GM19328 (cell line): ENCODE measurements around the gene ZSCAN10.
A peak's percentile ranks its signal among the peaks of the same experiment; 100 is the strongest.
"Not testable (repeated sequence)": the region's sequence is repeated elsewhere in the genome, so short reads cannot be mapped to it uniquely, and the experiment has no call there.

Experiments used
- ATAC-seq: cut with Tn5 transposase; IDR thresholded peaks from one replicate; pipeline ENCODE4 v1.9.1; 2021; ENCODE audit warnings: mild to moderate bottlenecking, moderate library complexity; ENCODE audit not compliant: unreplicated experiment

The ZSCAN10 gene

DNA sequence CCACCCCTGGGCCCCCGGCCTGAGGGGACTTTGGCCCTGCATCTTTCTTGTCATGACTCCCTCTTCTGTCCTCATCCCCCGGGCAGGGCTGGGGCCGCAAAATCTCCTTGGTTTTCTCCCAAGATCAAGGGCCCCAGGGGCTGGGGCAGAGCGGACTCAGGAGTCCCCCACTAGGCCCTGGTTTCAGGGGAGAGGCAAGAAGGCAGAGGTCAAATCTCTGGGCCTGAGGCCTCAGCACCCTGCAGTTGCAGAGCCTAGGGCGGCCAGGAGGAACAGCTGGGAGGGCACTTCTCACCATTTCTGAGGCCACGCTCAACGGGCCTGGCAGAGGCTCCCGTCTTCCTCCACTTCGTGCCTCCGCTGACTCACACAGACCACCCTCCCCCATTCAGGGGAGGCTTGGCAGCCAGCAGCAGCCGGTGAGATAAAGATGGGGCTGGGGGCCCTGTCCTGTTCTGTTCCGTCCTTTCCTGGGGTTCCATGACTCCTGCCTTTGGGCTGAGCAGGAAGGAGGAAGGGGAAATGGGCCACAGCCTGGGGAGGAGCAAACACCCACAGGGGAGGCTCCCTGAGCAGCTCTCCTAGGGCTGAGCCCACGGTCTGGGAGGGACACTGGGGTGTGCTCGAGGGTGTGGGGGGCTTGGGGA lies 12.4 kb downstream of the ZSCAN10 start:
- no peak for ATAC-seq

DNA sequence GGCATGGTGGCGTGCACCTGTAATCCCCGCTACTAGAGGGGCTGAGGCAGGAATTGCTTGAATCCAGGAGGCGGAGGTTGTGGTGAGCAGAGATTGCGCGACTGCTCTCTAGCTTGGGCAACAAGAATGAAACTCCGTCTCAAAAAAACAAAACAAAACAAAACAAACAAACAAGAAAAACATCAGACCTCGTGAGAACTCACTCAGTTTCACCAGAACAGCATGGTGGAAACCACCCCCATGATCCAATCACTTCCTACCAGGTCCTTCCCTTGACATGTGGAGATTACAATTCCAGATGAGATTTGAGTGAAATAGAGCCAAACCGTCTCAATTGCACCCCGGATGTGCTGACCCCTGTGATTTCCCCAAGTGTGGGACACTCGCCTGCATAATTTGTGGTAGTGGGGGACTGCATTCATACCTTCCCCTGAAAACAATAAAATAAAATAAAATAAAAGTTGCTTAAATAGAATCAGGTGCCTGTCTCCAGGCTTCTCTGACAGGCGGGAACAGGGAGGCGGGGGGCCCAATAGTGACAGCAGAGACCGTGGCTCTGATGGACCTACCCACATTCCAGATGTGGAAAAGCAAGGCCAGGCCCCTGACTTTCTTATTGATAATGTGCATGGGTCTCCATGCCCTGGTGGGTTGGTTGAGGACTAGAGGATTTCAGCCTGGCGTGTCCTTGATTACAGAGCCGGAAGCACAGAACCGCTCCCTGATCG lies 13.1 kb downstream of the ZSCAN10 start:
- no peak for ATAC-seq

DNA sequence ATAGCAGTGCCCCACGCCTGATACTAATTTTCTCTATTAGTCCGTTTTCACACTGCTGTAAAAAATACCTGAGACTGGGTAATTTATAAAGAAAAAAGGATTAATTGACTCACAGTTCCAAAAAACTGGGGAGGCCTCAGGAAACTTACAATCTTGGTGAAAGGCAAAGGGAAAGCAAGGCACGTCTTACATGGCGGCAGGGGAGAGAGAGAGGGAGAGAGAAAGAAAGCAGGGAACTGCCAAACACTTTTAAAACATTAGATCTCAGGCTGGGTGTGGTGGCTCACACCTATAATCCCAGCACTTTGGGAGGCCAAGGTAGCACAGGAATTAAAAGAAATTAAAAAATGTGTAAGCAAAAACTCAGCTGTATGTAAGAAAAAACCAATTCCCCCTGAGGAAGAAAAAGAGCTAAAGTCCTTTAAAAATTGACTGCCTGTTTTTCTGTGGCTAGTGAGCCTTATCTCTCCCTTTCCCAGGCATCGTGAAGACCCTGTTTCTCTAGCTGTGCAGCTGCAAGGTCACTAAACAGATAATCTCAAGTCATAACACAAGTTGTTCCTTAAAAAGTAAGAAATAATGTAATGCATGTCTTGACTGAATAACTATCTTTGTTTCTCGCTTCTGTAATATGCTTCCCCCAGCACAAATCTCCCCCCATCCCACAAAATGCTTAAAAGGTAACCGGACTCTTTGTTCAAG lies 14.0 kb downstream of the ZSCAN10 start:
- ATAC-seq, result no peak

DNA sequence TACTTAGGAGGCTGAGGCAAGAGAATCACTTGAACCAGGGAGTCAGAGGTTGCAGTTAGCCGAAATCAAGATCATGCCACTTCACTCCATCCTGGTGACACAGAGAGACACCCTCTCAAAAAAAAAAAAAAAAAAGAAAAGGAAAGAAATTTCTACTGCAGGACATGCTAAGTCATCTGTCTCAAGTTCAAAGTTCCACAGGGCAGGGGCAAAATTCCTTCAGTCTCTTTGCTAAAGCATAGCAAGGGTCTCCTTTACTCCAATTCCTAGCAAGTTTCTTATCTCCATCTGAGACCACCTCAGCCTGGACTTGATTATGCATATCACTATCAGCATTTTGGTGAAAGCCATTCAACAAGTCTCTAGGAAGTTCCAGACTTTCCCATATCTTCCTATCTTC lies 14.6 kb downstream of the ZSCAN10 start:
- ATAC-seq, result no peak

DNA sequence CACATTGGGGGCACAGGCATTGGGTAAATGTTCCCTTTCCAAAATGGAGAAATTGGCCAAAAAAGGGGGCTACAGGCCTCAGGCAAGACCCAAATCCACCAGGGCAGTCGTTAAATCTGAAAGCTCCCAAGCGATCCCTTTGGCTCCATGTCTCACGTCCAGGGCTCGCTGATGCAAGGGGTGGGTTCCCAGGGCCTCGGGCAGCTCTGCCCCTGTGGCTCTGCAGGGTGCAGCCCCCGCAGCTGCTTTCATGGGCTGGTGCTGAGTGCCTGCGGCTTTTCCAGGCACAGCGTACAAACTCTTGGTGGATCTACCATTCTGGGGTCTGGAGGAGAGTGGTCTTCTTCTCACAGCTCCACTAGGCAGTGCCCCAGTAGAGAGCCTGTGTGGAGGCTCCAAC lies 15.7 kb downstream of the ZSCAN10 start:
- ATAC-seq, result not testable (repeated sequence)

DNA sequence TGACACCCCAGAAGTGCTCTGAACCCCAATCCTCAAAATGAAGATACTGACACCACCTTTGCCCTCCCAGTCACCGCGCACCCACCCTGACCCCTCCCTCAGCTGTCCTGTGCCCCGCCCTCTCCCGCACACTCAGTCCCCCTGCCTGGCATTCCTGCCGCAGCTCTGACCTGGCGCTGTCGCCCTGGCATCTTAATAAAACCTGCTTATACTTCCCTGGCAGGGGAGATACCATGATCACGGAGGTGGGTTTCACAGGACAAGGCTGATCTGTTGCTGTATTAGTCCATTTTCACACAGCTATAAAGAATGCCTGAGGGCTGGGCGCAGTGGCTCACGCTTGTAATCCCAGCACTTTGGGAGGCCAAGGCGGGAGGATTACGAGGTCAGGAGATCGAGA lies 17.1 kb downstream of the ZSCAN10 start:
- not testable (repeated sequence) for ATAC-seq

DNA sequence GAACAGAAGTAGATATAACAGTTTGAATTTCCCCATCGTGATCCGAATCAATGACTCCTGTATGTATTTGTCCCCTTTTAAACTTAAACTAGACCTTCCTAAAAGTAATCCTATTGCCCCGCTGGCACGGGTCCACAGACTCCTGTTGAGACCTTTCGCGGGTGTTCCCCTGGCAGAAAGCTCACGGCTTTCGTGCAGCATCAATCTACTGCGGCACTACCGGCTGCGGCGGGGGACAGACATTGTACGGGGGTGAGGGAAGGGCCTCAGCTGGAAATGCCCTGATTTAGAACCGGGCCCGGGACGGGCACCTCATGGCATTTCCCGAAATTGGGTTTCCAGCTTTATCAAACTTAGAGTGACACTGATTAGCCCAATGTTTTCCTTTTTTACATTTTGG lies 19.1 kb downstream of the ZSCAN10 start:
- ATAC-seq, result no peak

DNA sequence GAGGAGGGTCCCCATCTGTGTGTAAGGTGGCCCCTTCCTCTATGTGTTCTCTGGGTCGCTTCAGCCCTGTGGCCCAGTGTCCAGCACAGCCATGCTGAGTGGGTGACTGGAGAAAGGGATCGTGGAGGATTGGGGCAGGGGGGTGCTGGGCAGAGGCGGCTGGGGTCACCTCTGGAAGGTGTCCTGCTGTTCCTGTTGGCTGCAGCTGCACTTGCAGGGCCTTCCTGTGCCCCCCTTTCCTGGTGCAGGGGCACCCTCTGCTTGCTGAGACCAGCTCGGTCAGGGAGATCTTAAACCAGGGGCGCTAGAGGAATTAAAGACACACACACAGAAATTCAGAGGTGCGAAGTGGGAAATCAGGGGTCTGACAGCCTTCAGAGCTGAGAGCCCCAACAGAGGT lies 22.5 kb downstream of the ZSCAN10 start:
- no peak for ATAC-seq

DNA sequence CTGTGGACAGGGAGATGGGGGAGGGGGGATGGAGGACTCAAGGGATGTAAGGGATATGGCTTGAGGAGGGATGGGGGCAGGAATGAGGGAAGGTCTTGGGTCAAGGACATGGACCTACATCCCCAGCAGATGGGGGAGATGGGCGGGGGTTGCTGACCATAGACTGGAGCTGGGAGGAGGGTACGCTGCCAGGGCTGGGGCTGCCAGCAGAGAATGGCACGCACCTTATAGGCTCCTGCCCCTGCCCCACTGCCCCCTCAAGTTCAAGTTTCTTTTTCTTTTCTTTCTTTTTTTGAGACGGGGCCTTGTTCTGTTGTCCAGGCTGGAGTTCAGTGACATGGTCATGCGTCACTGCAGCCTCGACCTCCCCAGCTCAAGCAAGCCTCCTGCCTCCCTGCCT lies 23.1 kb downstream of the ZSCAN10 start:
- ATAC-seq, result not testable (repeated sequence)

DNA sequence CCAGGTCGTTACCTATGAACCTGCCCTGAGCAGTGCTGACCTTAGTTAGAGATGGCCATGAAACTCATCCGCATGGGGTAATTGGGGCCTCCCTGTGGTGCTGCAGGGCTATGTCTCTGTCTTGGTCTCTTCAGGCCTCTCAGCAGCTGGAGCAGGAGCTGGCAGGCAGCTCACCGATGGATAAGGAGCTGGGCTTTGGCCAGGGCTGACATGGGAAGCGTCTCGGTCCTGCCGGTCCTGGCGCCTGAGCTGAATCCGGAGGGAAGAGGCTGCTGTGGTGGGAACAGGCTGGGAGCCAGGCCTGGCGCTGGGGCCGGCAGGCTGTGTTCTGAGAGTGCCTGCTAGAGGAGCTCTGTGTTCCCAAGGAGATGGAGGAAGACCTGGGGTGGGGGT lies 23.6 kb downstream of the ZSCAN10 start:
- no peak for ATAC-seq

DNA sequence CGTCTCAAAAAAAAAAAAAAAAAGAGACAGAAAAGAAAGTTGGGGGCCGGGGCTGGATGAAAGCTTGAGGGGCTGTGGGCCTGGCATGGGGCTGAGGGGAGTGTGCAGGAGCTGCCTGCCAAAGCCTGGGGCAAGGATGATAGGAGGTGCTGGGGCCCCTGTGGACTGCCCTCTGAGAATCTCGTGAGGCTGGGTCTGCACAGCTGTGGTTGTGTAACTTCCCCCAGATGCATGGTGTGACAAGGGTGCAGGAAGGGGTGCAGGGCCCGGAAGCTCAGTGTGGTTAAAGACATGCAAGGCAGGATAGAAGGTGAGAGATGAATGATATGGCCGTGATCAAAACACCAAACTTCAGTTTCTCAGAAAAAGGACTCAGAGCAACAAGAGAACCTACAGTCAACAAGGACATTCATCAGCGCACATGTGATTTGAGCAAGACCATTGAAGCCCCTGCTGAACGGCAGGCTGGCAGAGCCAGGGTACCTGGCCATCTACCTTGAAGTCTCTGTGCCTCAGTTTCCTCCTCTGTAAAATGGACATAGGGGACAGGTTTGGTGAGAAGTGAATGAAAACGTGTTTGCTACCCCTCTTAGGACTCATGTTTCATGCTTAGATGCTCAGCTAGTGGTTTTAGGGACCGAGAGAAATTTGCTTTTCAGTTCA lies 24.1 kb downstream of the ZSCAN10 start:
- ATAC-seq, result peak; percentile 77

DNA sequence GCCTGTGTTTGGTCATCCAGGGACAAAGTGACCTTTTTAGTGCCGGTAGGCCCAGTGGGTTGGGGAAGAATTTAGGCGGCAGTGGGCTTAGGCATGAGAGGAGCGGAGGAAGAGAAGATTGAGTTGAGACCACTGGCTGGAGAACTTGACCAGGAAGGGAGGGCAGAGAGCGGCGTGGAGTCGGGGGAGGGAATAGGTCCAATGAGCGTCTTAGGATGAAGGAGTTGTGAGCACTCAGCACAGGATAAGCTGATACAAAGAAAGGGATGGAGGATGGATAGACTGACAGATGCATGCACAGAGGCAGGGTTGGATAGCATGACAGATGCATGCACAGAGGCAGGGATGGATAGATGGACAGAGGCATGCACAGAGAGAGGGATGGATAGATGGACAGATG lies 25.6 kb downstream of the ZSCAN10 start:
- no peak for ATAC-seq

DNA sequence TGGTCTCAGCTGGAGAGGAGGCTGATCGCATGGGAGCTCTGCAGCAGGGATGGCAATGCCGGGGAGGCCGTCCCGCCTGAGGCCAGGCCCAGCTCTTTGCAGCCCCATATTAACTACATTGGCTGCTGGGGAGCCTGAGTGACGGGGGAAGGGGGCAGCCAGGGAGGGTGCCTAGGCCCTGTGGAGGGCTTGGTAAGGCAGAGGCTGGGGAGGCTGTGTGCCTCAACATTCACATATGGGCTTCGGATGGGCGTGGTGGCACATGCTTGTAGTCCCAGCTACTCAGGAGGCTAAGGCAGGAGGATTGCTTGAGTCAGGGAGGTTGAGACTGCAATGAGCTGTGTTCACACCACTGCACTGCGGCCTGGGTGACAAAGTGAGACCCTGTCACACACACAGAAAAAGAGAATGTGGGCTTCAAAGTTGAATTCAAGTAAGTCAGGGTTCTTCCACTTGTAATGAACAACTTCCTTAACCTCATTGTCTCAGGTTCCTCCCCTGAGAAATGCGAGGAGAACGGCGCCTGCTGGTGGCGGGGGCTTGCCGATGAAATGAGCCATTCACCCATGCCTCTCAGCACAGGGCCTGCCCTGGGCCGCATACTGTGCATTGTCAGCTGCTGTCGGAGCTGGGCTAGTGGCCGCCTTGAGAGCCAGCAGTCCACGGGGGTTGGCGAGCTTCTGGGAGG lies 26.4 kb downstream of the ZSCAN10 start:
- ATAC-seq, result not testable (repeated sequence)

DNA sequence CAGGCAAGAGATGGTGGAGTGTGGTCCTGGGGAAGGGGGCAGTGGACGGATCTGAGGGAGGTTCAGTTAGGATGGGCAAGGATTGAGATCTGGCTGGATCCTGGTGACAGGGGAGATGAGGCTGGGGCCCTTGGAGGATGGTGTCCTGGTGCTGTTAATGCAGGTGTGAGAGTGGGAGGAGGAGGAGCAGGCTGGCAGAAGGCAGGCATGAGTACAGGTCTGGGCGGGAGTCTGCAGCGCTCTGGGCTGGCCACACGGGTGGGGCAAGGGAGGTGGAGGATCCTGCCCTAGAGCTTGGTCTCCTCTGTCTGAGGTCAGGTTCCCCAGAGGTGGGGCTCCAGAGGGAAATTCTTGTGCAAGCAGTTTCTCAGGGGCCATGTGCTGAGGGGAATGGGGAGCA lies 26.9 kb downstream of the ZSCAN10 start:
- ATAC-seq, result not testable (repeated sequence)

DNA sequence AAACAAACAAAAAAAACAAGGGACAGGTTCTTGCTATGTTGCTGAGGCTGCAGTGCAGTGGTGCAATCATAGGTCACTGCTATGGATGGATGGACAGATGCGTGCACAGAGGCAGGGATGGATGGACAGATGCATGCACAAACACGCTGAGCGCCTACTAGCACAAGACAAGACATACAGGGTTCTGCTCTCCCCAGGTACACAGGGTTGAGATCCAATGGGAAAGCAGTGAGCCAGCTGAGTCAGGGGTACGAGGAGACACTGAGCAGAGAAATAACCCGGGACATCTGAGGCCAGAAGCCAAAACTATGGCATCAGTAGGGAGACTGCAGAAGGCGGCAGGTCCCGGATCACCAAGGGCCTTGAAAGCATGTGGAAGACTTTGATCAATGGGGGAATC lies 27.4 kb downstream of the ZSCAN10 start:
- ATAC-seq, result no peak

DNA sequence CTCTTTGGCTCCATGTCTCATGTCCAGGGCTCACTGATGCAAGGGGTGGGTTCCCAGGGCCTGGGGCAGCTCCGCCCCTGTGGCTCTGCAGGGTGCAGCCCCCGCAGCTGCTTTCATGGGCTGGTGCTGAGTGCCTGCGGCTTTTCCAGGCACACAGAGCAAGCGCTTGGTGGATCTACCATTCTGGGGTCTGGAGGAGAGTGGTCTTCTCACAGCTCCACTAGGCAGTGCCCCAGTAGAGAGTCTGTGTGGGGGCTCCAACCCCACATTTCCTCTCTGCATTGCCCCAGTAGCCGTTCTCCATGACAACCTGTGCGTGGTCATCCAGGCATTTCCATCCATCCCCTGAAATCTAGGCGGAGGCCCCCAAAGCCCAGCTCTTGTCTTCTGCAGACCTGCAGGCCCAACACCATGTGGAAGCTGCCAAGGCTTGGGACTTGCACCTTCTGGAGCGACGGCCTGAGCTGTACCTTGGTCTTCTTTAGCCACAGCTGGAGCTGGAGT lies 28.4 kb downstream of the ZSCAN10 start:
- no peak for ATAC-seq

DNA sequence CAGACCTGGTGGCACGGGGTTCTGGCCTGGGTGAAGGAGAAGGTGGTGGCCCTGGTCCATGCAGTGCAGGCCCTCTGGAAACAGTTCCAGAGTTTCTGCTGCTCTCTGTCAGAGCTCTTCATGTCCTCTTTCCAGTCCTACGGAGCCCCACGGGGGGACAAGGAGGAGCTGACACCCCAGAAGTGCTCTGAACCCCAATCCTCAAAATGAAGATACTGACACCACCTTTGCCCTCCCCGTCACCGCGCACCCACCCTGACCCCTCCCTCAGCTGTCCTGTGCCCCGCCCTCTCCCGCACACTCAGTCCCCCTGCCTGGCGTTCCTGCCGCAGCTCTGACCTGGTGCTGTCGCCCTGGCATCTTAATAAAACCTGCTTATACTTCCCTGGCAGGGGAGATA lies 29.9 kb downstream of the ZSCAN10 start:
- not testable (repeated sequence) for ATAC-seq

DNA sequence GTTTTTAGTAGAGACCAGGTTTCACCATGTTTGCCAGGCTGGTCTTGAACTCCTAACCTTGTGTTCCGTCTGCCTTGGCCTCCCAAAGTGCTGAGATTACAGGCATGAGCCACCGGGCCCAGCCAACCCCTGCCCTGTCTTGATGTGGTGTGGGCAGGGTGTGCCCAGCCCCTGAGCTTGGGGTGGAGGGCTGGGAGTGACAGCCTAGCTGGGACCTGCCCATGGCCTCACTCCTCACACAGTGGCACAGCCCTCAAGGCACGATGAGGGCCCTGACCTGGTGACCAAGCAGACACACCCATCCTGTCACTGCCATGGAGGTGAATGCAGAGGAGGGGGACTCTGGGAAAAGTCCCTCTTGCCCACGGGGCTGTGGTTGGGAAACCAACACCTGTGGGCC lies 30.6 kb downstream of the ZSCAN10 start:
- no peak for ATAC-seq

DNA sequence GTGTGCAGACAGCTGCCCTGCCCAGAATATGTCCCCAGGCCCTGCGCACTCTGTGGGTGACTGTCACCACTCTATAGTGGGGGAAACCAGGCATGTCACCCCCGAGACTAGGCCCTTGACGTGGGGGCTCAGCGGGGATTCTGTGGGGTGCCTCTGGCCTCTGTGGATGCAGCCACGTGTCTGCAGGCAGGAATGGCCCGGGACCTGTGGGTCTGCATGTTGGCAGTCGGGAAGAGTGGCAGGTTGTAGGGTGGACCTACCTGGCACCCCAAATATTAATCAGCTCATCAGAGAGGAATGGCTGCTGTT lies 32.7 kb downstream of the ZSCAN10 start:
- no peak for ATAC-seq

DNA sequence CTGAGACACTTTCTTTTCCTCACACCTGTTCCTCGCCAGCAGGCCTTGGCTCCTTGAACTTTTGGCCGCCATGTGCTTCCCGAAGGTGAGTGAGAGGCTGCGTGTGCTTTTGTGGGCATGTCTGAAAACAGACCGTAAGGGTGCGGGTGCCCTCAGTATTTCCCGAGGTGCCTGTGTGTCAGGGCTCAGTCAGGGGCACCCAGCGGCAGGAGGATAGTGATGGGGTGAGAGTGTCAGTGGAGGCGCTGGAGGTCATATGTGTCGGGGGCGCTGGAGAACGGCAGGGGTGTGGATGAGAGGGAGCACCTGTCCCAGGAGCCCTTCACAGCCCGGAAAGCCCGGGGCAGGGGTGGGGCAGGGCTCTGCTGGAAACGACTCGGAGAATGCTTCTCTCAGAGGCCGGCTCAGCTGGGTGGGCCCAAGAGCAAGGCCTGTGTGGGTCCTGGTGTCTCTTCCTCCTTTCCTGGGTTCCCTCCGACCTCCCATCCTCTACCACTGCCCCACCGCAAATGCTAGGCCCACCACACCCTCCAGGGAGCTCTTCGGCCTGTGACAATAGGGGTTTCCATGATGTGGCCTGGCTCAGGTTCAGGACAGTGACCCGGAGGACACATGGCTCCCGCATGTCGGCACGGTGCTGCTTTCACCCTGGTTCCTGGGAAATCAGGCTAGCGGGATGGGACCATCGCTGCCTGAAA lies 33.2 kb downstream of the ZSCAN10 start:
- no peak for ATAC-seq
